HG03064 (cell line): Measurements from ENCODE around the gene EXOG.

Experiments
- ATAC-seq: cut with Tn5 transposase; IDR thresholded peaks from one replicate; pipeline ENCODE4 v1.9.1; 2021; ENCODE audit warnings: low read depth; ENCODE audit not compliant: unreplicated experiment

The EXOG gene

DNA sequence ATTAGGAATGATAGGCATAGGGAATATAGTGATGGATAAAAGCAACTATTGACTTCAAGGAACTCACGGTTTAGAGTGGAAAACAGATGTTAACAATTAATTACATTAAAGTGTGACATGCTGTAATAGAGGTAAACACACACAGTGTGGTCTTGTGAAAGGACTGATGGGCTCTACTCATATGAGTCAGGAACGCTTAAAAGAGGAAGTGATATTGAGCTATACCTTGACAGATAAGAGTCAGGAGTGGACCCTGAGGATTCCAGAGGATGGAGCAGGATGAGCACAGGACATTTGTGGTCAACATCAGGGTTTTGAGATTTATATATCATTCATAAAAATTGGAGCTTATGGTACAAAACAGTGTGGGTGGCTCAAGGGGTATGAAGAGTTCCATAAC, 11.0 kb downstream of the EXOG start:
- peak; percentile 94 for ATAC-seq

GRCh38 chr3:38509732-38510131, 13.6 kb downstream of the EXOG start:
- no peak for ATAC-seq

GRCh38 chr3:38510631-38511030, 14.5 kb downstream of the EXOG start:
- no peak for ATAC-seq

DNA sequence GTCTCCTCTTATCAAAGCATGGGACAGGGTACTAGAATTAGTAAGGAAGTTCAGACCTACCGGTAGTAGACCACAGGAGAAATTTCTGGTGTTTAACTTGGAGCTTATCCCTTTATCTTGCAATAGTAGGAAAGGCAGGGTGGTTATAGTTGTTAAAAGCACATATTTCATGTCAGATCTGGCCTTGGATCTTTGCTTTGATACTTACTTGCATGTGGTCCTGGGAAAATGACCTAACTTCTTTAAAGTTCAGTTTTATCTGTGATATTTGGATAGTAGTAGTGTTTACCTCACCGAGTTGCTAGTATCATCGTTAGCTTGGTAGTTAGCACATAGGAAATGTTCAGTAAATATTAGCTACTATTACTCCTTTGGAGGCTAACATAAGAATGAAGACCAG, 15.4 kb downstream of the EXOG start:
- no peak for ATAC-seq

DNA sequence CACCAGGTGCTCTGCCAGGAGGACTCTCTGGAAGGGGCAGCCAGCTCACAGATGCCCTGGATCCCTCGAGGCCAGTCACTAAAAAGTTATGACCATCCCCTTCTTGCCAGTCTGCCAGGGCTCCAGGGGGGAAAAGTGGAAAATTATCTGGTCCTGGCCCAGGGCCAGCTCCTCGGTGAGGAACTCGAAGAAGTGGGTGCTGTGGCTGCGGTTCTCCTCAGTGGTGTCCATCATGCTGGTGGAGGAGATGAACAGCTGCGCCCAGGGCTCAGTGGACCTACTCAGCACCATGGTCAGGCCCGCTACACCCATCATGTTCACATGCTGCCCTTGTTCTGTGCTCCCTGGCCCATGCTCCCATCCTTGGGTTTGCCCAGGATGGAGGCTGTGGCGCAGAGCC, 19.2 kb downstream of the EXOG start:
- ATAC-seq, result no peak

GRCh38 chr3:38516669-38517068, 20.5 kb downstream of the EXOG start:
- ATAC-seq, result no peak

GRCh38 chr3:38519000-38519399, 22.9 kb downstream of the EXOG start:
- ATAC-seq, result no peak

DNA sequence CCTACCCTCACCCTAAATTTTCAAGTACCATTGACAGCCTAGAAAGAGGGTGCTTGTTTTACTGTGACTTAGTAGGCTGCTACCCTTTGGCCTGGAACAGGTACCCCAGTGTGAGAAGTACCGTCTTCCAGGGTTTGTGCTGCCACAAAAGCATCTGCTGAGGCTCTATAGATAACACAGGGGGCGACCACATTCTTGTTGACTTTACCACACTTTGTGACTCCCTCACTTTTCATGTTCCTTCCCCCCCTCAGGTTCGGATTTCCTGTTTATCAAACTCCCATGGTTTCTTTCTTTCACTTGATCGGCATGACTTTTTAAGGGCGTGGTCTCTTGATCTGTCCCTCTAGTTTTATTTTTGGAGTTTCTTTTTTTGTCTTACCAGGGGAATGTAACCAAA, 23.5 kb downstream of the EXOG start:
- no peak for ATAC-seq

DNA sequence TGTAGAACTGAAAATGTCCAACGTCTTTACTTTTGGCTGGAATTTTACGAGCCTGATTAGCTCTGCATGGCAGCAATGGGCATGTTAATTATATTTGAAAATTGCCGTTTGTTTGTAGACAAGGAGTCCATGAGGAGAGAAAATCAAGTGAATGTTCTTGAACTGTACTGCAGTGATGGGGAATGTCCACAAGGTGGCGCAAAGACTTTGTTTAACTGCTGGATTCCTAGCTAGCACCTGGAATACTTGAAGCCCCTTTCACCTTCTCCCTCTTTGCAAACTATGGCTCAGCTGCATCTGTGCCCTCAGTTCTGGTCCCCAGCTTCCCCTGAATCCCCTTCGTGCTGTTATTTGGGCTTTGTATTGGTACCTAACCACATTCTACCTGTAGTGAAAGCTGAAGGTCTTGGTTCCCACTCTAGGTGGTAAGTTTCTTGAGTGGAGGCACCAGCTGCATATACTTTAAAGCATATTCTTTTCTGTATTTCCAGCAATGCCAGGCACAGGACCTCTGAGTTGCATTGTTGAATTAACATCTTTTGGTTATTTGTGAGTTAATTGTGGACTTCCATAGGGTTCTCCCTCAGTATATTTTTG, 25.3 kb downstream of the EXOG start:
- no peak for ATAC-seq

GRCh38 chr3:38522002-38522401, 25.9 kb downstream of the EXOG start:
- ATAC-seq, result no peak

GRCh38 chr3:38524141-38524739, 28.1 kb downstream of the EXOG start:
- no peak for ATAC-seq

- ATAC-seq, result no peak
These were observed 30.7 kb downstream of the EXOG start for GRCh38 chr3:38526792-38527191.

GRCh38 chr3:38528457-38528856, 32.3 kb downstream of the EXOG start:
- no peak for ATAC-seq

GRCh38 chr3:38532529-38532928, 36.4 kb downstream of the EXOG start:
- no peak for ATAC-seq

DNA sequence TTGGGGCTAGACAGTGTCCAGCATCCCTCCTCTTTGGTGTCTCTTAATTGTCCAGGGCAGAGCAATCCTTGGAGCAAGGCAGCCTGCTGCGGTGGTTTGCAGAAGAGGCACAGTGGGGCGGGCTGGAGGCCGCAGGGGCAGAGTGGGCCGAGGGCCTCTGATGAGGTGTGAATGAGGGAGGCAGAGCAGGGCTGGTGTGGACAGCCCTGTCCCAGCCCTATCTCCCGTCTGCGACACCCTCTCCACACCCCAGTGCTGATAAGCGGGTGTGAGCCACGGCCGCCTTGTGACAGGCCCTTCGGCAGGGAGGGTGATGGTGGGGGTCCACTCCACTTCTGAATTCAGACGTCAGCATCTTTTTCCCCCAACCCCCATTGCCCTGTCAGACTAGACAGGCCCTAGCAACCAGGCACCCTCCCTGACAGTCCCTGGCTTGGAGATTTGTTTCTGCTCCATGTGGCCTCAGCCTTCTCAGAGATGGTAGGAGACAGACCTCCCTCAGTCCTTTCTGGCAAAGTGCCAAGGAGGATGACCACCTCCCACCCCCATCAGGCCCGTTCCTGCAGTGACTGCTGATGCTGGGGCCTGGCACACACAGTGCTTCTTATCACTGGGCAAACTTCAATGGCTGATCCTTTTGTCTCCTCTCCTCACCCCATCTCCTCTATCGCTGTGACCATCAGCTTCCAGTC, 37.3 kb downstream of the EXOG start:
- ATAC-seq, result no peak

DNA sequence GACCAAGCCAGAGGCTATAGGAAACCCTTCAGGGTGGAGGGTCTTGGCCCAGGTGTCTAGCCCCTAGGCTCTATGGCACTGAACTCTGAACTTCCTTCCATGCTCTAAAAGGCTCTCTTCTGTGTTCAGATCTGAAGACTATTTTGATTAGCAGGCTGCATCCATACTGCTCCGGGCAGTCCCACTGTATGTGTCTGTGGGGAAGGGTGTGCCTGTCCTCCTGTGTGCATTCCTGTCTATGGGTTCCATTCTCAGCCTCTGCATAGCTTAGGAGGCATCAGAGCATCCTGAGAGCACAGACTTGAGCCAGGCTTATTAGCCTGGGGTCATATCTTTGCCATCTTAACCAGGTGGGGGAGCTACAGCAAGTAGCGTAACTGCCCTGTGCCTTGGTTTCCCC, 38.0 kb downstream of the EXOG start:
- ATAC-seq, result no peak

DNA sequence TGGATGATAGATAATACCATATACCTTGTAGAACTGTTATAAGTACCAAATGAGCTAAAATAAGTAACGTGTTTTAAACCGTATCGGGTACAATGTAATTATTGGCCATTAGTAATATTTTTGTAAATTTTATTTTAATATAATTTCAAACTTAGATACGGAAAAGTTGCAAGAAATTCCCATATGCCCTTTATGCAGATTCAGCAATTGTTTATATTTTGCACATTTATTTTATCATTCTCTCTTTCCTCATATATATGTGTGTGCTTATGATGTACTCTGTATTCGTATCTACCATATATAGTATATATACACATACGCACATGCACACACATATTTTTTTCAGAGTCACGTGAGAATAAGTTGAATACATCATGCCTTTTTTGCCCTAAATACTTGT, 38.5 kb downstream of the EXOG start:
- ATAC-seq, result no peak

DNA sequence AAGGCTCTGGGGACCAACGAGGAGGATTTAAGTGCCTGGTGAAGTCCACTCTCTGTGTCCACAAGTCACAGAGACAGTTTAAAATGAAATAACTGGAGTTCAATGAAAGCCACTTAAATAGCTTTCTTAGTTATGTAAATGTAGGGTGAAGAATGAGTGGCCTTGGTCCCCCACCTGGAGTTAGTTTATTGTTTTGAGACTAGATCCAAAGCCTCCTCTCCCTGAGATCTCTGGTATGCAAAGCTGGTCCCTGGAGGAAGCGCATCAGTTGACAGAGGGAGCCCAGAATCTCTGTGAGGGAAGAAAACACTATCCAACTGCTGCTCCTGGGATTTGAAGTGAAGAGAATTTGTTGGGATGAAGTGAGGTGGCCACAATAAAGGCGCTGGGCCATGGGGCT, 40.5 kb downstream of the EXOG start:
- ATAC-seq, result no peak

DNA sequence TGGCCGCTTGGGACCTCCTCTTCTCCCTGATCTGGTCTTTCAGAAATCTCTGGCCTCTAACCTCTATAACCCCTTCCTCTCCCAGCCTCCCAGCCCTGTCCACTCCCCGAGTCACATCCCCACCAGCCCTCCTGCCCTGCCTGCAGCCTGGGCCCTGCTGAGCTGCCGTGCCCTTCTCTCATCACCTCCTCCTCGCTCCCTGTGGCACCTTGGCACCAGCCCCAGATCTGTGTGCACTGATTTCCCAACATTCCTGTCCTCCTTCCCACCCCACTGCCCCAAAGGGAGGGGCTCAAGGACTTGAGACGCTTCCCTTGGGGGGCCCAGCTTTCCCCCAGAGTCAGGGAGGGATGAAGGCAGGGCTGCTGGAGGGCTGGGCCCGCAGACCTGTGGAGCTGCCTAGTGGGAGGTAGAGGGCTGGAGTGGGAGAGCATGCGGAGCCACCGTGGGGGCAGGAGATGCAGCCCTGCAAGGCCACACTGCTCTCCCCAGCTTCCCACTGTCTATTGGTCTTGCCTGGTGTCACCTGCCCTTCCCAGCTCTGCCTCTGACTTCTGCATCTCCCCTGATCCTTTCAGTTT, 42.7 kb downstream of the EXOG start:
- ATAC-seq, result no peak

DNA sequence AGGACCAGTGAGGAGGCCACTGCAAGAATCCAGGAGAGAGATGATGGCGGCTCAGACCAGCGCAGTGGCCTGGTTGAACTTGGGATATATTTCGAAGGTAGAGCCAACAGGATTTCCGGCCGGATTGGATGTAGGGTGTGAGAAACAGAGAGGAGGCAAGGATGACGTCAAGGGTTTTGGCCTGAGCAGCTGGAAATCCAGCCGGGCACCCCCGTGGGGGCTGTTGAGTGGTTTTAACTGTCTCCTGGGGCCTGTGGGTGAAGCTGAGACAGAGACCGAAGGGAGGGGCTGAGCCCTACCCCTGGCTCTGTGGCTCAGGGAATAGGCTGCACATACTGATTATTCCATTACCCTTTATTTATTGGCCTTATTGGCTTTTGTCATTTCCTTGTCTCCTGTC, 45.7 kb downstream of the EXOG start:
- no peak for ATAC-seq

GRCh38 chr3:38542401-38543298, 46.5 kb downstream of the EXOG start:
- ATAC-seq, result no peak
